ENCODE data around the gene HIBADH. TPM values are rescaled to one million over a fixed set of nuclear protein-coding genes. Genes with fewer than 3 reads are reported as not detected.

The HIBADH gene
- total RNA-seq, 4 donors from 2014 or later: 18.0 to 74.8 (median 41.2) TPM

DNA sequence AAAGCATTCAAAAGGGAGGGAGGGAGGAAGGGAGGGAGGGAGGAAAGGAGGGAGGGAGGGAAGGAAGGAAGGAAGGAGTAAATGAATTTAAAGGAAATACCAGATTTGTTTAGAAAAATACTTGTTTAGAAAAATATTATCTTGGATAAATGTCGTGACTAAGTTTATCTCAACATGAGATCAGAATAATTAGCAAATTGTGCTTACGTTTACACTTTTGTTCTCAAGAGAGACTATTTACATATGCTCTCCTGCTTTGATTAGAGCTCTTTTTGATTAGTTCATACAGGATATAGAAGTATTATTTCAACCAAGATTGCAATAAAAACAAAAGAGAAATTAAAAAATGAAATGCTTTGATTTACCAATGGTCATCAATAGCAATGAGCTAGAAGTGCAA, 186.2 kb downstream of the HIBADH start:
- no peaks in the 10 kb centered on the region for H3K4me1 ChIP-seq
- H3K4me3 ChIP-seq: no peak overlapping the region
- H3K27ac ChIP-seq: no peak overlapping the region
- no peaks in the 10 kb centered on the region for H3K27me3 ChIP-seq
- H3K9me3 ChIP-seq: no peaks in the 10 kb centered on the region
- no peak for DNase-seq
- TF ChIP-seq POLR2A (IDR thresholded peaks at IDR 0.05) (no peak), POLR2AphosphoS5 (IDR thresholded peaks at IDR 0.05) (no peak), EP300 (IDR thresholded peaks at IDR 0.05; ENCODE audit: low read depth) (no peak)
- TF ChIP-seq, protein P1, sequence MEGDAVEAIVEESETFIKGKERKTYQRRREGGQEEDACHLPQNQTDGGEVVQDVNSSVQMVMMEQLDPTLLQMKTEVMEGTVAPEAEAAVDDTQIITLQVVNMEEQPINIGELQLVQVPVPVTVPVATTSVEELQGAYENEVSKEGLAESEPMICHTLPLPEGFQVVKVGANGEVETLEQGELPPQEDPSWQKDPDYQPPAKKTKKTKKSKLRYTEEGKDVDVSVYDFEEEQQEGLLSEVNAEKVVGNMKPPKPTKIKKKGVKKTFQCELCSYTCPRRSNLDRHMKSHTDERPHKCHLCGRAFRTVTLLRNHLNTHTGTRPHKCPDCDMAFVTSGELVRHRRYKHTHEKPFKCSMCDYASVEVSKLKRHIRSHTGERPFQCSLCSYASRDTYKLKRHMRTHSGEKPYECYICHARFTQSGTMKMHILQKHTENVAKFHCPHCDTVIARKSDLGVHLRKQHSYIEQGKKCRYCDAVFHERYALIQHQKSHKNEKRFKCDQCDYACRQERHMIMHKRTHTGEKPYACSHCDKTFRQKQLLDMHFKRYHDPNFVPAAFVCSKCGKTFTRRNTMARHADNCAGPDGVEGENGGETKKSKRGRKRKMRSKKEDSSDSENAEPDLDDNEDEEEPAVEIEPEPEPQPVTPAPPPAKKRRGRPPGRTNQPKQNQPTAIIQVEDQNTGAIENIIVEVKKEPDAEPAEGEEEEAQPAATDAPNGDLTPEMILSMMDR (IDR thresholded peaks at IDR 0.05): no peak
- in situ Hi-C loops (cut with MboI; ENCODE audit: low pct_ligation_motif_present in 1 of 4, low pct_unique_long_range_greater_than_20kb in 1 of 4, low sequenced_read_pairs in 3 of 4) (no loop called here), intact Hi-C loops (cut with DNase I; ENCODE audit: low total_unique reads) (no loop called here)
- no peaks in the 10 kb centered on the region for H3K36me3 ChIP-seq
- 27 to 74% methylated on average over 2 of the region's 2 CpGs for WGBS, 2 donors (ENCODE audit: low coverage in 1 of 2)

Other genes with a start within 250 kb of the HIBADH start
- gene TAX1BP1, start 77.3 kb upstream of the HIBADH start, total RNA-seq: 100 to 1,000 TPM in 3 of 4 donors, 10 to 100 TPM in 1; 67.9 to 133 (median 123) TPM